ENCODE measurements around the gene ABTB1.
"Not testable (repeated sequence)": the region's sequence is repeated elsewhere in the genome, so short reads cannot be mapped to it uniquely, and the experiment has no call there.

The ABTB1 gene

DNA sequence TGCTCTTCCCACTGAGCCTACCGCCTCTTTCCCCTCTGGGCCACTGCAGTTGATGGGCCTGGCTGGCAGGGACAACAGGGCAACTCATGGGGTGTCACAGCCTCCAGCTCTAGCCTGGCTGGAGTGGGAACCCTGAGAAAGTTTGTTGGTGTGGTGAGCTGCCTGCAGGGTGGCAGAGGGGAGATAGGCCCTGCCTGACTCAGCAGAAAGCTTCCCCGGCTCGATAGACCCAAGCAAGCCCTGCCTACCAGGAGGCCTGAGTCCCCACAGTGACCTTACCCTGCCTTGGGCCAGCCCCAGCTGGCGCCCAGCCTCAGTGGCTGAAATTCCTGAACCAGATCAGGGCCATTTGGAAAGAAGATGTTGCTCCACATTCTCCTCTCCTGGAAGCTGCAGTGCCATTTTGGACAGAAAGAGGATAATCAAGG, 29.4 kb downstream of the ABTB1 start:
- Histone ChIP-seq H3K36me3 (no peaks in the 10 kb centered on the region), H3K4me1 (peaks cover 10% of the 10 kb centered on the region), H3K4me3 (ENCODE audit: low read depth, low read length) (no peak overlapping the region), H3K27me3 (no peaks in the 10 kb centered on the region), H3K9me3 (no peaks in the 10 kb centered on the region)
- no peak for DNase-seq
- TF ChIP-seq, protein P1, sequence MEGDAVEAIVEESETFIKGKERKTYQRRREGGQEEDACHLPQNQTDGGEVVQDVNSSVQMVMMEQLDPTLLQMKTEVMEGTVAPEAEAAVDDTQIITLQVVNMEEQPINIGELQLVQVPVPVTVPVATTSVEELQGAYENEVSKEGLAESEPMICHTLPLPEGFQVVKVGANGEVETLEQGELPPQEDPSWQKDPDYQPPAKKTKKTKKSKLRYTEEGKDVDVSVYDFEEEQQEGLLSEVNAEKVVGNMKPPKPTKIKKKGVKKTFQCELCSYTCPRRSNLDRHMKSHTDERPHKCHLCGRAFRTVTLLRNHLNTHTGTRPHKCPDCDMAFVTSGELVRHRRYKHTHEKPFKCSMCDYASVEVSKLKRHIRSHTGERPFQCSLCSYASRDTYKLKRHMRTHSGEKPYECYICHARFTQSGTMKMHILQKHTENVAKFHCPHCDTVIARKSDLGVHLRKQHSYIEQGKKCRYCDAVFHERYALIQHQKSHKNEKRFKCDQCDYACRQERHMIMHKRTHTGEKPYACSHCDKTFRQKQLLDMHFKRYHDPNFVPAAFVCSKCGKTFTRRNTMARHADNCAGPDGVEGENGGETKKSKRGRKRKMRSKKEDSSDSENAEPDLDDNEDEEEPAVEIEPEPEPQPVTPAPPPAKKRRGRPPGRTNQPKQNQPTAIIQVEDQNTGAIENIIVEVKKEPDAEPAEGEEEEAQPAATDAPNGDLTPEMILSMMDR (IDR thresholded peaks at IDR 0.05; ENCODE audit: low read depth, low read length), result no peak

DNA sequence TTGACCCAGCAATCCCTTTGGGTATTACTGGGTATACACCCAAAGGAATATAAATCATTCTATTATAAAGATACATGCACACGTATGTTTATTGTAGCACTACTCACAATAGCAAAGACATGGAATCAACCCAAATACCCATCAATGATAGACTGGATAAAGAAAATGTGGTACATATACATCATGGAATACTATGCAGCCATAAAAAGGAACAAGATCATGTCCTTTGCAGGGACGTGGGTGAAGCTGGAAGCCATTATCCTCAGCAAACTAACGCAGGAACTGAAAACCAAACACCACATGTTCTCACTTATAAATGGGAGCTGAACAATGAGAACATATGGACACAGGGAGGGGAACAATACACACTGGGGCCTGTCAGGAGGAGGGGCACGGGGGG, 32.1 kb downstream of the ABTB1 start:
- H3K36me3 ChIP-seq; H3K4me1 ChIP-seq; DNase-seq; H3K4me3 ChIP-seq (ENCODE audit: low read depth, low read length); H3K27me3 ChIP-seq; H3K9me3 ChIP-seq: not testable (repeated sequence)

DNA sequence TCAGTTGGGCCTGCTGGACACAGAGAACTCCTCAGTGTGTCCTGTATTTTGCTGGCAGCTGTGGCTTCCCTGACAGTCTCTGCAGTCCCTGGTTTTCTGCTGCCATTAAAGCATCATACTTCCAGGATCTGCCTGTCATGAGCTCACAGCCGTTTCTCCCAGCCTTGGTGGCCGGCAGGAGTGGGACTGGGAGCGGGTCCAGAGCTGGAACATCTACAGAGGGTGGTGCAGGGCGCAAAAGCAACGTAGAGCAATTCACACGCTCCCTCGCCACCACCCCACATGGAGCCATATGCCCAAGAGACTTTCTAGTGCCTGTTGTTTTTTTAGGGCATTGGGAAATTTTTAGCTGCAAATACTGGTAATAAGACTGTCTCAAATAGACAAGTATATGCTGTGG, 33.6 kb downstream of the ABTB1 start:
- no peak overlapping the region for H3K4me3 ChIP-seq (ENCODE audit: low read depth, low read length)
- no peaks in the 10 kb centered on the region for H3K9me3 ChIP-seq
- no peak for DNase-seq
- no peaks in the 10 kb centered on the region for H3K36me3 ChIP-seq
- H3K4me1 ChIP-seq, result no peaks in the 10 kb centered on the region
- TF ChIP-seq, protein P1 (IDR thresholded peaks at IDR 0.05; ENCODE audit: low read depth, low read length), result no peak
- no peaks in the 10 kb centered on the region for H3K27me3 ChIP-seq

DNA sequence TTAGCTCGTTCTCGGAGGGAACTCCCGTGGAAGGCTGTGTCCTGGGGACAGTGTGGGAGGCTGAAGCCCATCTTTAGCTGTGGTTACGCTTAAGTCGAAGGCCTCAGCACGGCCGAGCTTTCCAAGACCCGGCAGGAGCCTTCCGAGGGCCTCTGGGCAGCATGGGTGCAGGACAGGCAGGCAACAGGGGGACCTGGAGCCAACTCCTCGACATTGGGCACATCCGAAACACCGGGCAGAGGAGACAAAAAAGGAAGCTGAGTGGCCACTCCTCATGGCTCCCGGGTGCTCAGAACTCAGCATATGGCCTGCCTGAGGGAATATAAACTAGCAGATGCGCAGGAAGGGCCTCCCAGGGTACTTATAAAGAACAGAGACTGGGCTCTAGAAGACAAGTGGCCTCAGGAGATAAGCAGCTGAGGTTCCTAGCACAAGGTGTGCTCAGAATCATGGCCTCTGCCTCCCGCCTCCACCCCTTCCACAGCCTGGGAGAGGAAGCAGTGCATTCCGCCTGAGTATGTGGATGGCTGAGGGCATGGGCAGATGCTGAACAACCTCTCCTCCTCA, 34.1 kb downstream of the ABTB1 start:
- H3K27me3 ChIP-seq, result no peaks in the 10 kb centered on the region
- no peaks in the 10 kb centered on the region for H3K4me1 ChIP-seq
- H3K4me3 ChIP-seq (ENCODE audit: low read depth, low read length), result no peak overlapping the region
- TF ChIP-seq, protein P1 (IDR thresholded peaks at IDR 0.05; ENCODE audit: low read depth, low read length), result no peak
- H3K36me3 ChIP-seq, result no peaks in the 10 kb centered on the region
- no peaks in the 10 kb centered on the region for H3K9me3 ChIP-seq
- no peak for DNase-seq

DNA sequence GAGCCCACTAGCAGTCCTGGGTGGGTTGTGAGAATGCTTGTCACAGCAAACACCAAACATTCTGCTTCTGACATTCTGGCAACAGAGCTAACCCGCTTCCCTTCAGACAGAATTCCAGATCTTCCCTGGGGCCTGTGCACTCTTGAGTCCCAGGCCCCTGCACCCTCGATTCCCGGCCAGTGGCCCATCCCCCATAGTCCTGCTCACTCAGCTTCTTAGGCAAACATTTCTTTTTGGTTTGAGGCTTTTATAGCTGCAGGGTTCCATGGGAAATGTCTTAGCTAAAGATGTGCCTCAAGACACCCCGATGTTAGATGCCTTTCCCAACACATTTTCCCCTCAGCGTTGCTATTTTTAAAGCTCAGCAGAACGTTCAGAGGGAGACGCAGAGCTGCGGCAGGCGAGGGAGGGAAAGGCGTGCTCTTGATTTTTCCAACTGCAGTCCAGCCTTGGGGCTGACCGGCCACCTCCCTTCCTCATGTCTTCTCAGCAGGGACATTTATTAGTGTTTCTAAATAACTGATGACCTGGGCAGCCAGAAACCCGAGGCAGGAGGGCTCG, 35.2 kb downstream of the ABTB1 start:
- H3K9me3 ChIP-seq, result no peaks in the 10 kb centered on the region
- H3K4me3 ChIP-seq (ENCODE audit: low read depth, low read length), result no peak overlapping the region
- H3K36me3 ChIP-seq, result no peaks in the 10 kb centered on the region
- H3K27me3 ChIP-seq, result no peaks in the 10 kb centered on the region
- H3K4me1 ChIP-seq, result no peaks in the 10 kb centered on the region
- TF ChIP-seq, protein P1 (IDR thresholded peaks at IDR 0.05; ENCODE audit: low read depth, low read length), result no peak
- DNase-seq, result no peak

DNA sequence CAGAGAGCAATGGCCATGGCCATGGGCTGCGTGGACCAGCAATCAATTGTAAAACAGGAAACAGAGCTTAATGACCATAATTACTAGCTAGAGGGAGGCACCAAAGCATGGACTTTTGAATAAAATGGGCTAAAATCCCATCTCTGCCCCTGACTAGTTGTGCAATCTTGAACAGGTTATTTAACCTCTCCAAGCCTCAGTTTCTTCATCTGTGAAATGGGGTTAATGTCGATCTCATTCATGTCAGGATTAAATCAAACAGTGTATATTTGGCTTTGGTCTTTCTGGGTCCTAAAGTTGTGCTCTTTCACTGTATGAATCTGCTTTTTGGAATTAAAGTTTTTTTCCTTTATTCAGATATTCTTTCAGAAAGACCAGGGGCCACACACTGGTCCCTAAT, 36.1 kb downstream of the ABTB1 start:
- Histone ChIP-seq H3K9me3 (no peaks in the 10 kb centered on the region), H3K4me3 (ENCODE audit: low read depth, low read length) (no peak overlapping the region), H3K27me3 (no peaks in the 10 kb centered on the region), H3K36me3 (no peaks in the 10 kb centered on the region), H3K4me1 (no peaks in the 10 kb centered on the region)
- no peak for DNase-seq
- TF ChIP-seq, protein P1 (IDR thresholded peaks at IDR 0.05; ENCODE audit: low read depth, low read length), result no peak
